AG09319 (cell line): Measurements from ENCODE around the gene LGALS3.
A peak's percentile ranks its signal among the peaks of the same experiment; 100 is the strongest.

Experiments
- DNase-seq: peaks from one replicate; pipeline ENCODE4 v3.0.0-alpha.2; 2010; ENCODE audit warnings: low read depth; ENCODE audit errors: extremely low read depth
- TF ChIP-seq, protein P1 (sequence below): IDR thresholded peaks from 2 replicates; pipeline ENCODE4 v1.5.1; 2011; ENCODE audit warnings: low read depth, mild to moderate bottlenecking, inconsistent platforms, low read length, moderate library complexity

LGALS3 gene

DNA sequence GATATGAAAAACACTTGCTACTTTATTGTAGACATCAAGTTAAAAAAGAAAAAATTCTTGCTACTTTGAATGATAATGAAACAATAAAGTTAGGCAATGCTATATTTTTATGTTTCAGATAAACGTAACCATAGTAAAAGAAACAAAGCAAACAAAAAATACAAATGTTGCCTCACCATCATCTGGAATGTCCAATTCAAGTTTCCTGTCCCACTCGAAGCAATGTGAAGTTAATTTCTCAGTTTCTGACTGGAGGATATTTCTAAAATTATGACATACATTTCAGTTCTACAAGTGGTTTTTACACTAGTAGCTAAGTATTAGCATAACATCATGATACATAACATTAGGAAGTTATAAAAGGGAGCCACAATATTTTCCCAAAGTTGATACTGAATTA lies 41.5 kb downstream of the LGALS3 start:
- TF ChIP-seq, protein P1, sequence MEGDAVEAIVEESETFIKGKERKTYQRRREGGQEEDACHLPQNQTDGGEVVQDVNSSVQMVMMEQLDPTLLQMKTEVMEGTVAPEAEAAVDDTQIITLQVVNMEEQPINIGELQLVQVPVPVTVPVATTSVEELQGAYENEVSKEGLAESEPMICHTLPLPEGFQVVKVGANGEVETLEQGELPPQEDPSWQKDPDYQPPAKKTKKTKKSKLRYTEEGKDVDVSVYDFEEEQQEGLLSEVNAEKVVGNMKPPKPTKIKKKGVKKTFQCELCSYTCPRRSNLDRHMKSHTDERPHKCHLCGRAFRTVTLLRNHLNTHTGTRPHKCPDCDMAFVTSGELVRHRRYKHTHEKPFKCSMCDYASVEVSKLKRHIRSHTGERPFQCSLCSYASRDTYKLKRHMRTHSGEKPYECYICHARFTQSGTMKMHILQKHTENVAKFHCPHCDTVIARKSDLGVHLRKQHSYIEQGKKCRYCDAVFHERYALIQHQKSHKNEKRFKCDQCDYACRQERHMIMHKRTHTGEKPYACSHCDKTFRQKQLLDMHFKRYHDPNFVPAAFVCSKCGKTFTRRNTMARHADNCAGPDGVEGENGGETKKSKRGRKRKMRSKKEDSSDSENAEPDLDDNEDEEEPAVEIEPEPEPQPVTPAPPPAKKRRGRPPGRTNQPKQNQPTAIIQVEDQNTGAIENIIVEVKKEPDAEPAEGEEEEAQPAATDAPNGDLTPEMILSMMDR: no peak
- no peak for DNase-seq

DNA sequence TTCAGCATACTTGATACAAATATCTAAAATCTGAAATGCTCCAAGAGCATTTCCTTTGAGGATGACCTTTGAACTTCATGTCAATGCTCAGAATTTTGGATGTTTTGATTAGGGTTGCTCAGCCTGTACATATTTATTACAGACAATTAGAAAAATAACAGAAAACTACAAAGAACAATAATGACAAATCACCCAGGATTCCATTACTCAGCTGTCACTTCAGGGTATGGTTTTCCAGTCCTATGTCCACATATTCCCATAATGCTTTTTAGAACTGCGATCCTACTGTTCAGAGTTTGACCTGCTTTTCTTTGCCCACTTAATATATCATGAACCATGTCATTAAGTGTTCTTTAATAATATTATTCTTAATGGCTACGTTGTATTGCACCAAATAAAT lies 51.0 kb downstream of the LGALS3 start:
- no peak for DNase-seq
- TF ChIP-seq, protein P1: no peak

- DNase-seq: no peak
- TF ChIP-seq, protein P1: no peak
These were observed 51.4 kb downstream of the LGALS3 start for GRCh38 chr14:55180434-55180833.

DNA sequence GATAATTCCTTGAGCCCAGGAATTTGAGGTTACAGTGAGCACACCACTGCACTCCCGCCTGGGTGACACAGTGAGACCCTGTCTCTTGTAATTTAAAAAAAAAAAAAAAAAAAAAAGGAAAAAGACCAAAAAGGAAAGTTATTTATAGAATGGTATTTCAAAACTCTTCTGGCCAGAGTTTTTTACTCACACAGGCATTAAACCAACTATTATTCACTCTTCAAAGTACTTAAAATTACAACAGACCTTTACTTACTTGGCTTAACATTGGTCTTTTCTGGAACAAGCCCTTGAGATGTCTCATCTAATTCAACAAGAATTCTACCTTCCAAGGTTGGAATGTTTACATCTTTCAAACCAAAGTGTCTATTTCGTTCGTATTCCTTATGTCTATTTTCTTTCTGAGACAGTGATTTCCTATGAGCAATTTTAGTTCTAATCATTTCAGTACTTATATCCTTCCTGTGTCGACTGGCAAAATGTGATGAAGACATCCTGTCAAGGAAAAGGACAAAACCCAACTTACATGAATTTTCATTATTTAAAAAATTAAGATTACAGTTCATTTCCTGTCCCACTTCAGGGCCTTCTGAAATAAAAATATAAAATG lies 59.7 kb downstream of the LGALS3 start:
- no peak for DNase-seq
- TF ChIP-seq, protein P1: no peak

- TF ChIP-seq, protein P1: no peak
- no peak for DNase-seq
These were observed 61.8 kb downstream of the LGALS3 start for GRCh38 chr14:55190906-55191202.

- TF ChIP-seq, protein P1: no peak
- peak; percentile 78 for DNase-seq
These were observed 62.4 kb downstream of the LGALS3 start, which contains the start of gene DLGAP5 for GRCh38 chr14:55191203-55192053. TSS of gene DLGAP5 (minus strand) at chr14:55191585. CDS start at chr14:55189179, 2,406 bp downstream.

- DNase-seq: no peak
These were observed 63.1 kb downstream of the LGALS3 start for GRCh38 chr14:55192054-55192621.

More at GRCh38 chr14:55192054-55192621, 63.1 kb downstream of the LGALS3 start:
- TF ChIP-seq, protein P1: no peak
